Mesothelial cell of epicardium (in vitro differentiated cells): ENCODE measurements around the gene LEPROT. TPM values are rescaled to one million over a fixed set of nuclear protein-coding genes. Genes with fewer than 3 reads are reported as not detected.

Experiments used
- DNase-seq, 2 experiments: peaks; one replicate each; pipeline ENCODE4 v3.0.0; 2021; ENCODE audit warnings: low spot score in 2 of 2; ENCODE audit not compliant: unreplicated experiment in 2 of 2
- H3K27ac Mint-ChIP-seq: 2 replicates; pipeline ENCODE4 v1.8.0; 2021; ENCODE audit warnings: mixed read lengths
- H3K27me3 Mint-ChIP-seq: 2 replicates; pipeline ENCODE4 v1.8.0; 2021; ENCODE audit warnings: low read depth, mixed read lengths
- H3K36me3 Mint-ChIP-seq: 2 replicates; pipeline ENCODE4 v1.8.0; 2021; ENCODE audit warnings: mixed read lengths
- H3K4me1 Mint-ChIP-seq: 2 replicates; pipeline ENCODE4 v1.8.0; 2021; ENCODE audit warnings: mixed read lengths
- H3K4me3 Mint-ChIP-seq: 2 replicates; pipeline ENCODE4 v1.8.0; 2021; ENCODE audit warnings: mild to moderate bottlenecking, moderate library complexity, mixed read lengths
- H3K9me3 Mint-ChIP-seq: 2 replicates; pipeline ENCODE4 v1.8.0; 2021; ENCODE audit warnings: mixed read lengths
- CTCF ChIP-seq: fragments of 200-600 bp; sonication (generic); IDR thresholded peaks from one replicate; pipeline ENCODE4 v1.5.0; 2021; ENCODE audit warnings: antibody characterized with exemption; ENCODE audit not compliant: unreplicated experiment
- total RNA-seq: library from RNA; stranded (reverse); gene quantifications from 3 replicates; pipeline ENCODE4 v1.2.1, GENCODE V29; 2021

The LEPROT gene
- total RNA-seq, 1 donor from 2014 or later: 65.7 TPM

- Mint-ChIP-seq H3K27ac (no peak overlapping the region), H3K4me1 (no peaks in the 10 kb centered on the region), H3K4me3 (no peak overlapping the region), H3K9me3 (no peaks in the 10 kb centered on the region), H3K36me3 (peaks cover 39% of the 10 kb centered on the region), H3K27me3 (no peaks in the 10 kb centered on the region)
- no peak for TF ChIP-seq CTCF
- DNase-seq: no peak
These were observed 12.6 kb upstream of the LEPROT start for GRCh38 chr1:65407877-65408276.

GRCh38 chr1:65409314-65409713, 11.2 kb upstream of the LEPROT start:
- no peak for TF ChIP-seq CTCF
- Mint-ChIP-seq H3K36me3 (peaks cover 39% of the 10 kb centered on the region), H3K27ac (no peak overlapping the region), H3K27me3 (no peaks in the 10 kb centered on the region), H3K9me3 (no peaks in the 10 kb centered on the region), H3K4me1 (peaks cover 7% of the 10 kb centered on the region), H3K4me3 (no peak overlapping the region)
- no peak for DNase-seq

- DNase-seq: no peak
- Mint-ChIP-seq H3K27me3 (no peaks in the 10 kb centered on the region), H3K36me3 (peaks cover 39% of the 10 kb centered on the region), H3K4me1 (peaks cover 9% of the 10 kb centered on the region), H3K4me3 (no peak overlapping the region), H3K27ac (no peak overlapping the region), H3K9me3 (no peaks in the 10 kb centered on the region)
- TF ChIP-seq CTCF: no peak
These were observed 10.6 kb upstream of the LEPROT start for GRCh38 chr1:65409816-65410326.

- H3K4me3 Mint-ChIP-seq: no peak overlapping the region
- no peak for TF ChIP-seq CTCF
- no peak for DNase-seq
- H3K4me1 Mint-ChIP-seq: peaks cover 21% of the 10 kb centered on the region
- peaks cover 31% of the 10 kb centered on the region for H3K36me3 Mint-ChIP-seq
- H3K27me3 Mint-ChIP-seq: no peaks in the 10 kb centered on the region
- no peaks in the 10 kb centered on the region for H3K9me3 Mint-ChIP-seq
- H3K27ac Mint-ChIP-seq: no peak overlapping the region
These were observed 8.0 kb upstream of the LEPROT start for GRCh38 chr1:65412256-65412983.

- no peak for TF ChIP-seq CTCF
- H3K27me3 Mint-ChIP-seq: no peaks in the 10 kb centered on the region
- no peak overlapping the region for H3K27ac Mint-ChIP-seq
- H3K36me3 Mint-ChIP-seq: peaks cover 29% of the 10 kb centered on the region
- DNase-seq: no peak
- H3K4me3 Mint-ChIP-seq: no peak overlapping the region
- no peaks in the 10 kb centered on the region for H3K9me3 Mint-ChIP-seq
- H3K4me1 Mint-ChIP-seq: peaks cover 27% of the 10 kb centered on the region
These were observed 7.5 kb upstream of the LEPROT start for GRCh38 chr1:65412984-65413375.
